D341Med (cell line): Measurements from ENCODE around the gene CDH23.
A peak's percentile ranks its signal among the peaks of the same experiment; 100 is the strongest.

ENCODE experiments used
- DNase-seq: peaks from one replicate; pipeline ENCODE4 v3.0.0; 2012; ENCODE audit warnings: low spot score

Gene CDH23

DNA sequence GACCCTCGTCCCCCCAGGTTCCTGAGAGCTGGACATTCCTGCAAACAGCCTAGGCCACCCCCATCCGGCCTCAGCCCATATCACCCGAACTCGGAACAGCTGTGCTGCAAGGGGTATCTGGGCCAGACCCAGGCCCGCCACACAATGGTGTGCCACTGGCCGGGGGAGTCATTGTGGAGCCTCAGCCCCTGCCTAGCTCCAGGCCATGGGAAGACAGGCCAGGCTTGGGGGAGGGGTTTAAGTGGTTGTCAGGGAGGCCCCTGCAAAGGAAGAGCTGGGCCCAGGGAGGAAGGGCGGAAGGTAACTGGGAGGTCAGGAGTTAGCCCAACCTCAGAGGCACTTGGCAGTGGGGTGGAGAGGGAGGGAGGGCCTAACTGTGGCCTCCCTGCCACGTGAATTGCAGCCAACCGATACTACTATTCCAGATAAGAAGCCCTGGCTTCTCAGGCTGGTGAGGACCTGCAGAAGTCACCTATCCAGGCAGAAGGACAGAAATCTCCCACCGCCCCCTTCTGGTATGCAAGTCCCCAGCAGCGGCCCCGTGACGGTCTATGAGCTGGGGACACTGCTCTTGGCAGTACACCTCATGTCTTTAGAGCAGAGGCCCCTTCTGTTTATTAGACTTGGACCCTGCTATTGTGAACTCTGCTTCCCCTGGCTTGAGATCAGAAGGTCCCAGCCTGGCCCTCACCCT is 349.8 kb downstream of the CDH23 start:
- no peak for DNase-seq

DNA sequence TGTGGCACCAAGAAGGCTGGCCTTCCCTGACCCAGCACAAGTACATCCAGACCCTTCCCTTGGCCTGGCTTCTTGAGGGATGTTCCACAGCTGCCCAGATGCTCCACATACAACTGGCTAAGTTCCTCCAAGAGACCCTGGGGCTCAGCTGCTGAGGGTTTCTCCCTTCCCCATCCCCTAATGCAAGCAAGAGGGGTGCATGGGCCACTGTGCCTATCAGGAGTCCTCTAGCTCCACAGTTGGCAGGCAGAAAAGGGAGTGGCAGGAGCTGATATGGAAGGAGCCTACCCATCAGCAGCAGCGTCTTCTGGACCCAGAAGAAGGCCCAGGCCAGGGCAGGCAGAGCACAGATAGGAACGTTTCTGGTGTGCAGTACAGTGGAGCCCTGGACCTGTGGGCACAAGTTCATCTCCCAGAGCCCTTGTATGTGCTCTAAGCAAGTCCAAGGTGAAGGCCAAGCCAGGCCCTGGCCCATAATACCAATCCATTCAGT is 350.4 kb downstream of the CDH23 start:
- no peak for DNase-seq

DNA sequence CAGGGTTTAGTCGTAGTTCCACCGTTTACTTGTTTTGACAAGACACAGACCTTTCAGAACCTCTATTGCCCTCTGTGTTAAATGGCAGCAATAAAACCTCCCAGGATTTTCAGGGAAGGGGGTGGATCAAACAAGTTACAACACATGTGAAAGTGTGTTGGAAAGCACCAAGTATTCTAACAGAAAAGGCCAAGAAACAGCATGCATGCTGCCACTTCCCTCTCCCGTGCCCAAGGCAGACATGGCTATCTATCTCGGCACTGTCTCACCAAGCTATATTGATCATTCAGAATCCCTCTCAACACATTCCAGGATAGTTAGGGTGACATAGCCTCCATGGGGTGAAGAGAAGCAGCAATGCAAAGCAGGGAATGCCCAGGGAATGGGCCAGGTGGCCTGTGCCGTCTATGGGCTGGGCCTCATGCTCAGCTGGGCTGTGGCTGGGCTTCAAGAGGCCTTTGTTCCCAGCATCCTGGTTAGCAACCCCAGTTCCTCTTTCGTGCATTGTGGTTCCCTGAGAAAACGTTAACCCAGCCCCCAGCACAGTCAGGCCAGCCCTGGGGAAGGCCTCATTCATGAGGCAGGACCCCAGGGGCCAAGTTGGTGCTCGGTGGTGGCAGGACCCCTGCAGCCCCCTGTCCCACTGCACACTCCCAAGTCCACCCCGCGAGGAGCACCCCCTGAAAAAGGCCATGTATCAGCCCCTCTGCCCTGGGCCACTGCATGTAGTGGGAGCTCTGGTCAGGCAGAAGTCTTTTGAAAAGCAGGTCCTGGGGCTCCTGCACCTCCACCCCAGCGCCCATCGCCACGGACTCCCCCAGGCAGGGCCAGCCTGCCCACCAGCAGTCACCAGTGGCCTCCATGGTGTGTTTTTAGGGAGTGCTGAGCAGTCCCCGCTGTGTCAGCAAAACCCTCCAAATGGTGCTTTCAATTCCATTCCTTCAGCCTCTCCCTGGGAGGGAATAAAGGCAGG is 351.1 kb downstream of the CDH23 start:
- DNase-seq: no peak

DNA sequence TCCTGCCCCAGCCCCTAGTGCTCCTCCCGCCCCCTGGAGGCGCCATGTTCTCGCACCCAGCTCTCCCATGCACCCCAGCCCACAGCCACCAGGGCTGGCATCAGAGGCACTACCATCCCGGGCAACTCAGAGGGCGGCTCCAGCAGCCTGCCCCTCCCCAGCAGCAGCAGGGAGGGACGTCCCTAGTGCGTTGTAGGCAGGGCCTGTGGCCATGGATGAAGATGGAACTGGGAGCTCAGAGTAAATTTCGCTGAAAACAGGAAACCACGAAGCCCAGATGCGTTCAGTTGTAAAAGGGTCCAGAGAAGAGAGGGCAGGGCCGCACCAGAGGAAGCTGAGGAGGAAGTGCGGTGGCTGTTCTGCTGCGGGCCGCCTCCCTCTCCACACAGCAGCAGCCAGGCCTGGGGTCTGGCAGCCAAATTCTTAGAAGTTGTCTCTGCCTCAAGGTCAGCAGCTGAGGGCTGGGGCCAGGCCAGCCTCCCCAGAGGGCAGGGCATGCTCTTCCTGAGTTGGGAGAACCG is 352.0 kb downstream of the CDH23 start:
- no peak for DNase-seq

DNA sequence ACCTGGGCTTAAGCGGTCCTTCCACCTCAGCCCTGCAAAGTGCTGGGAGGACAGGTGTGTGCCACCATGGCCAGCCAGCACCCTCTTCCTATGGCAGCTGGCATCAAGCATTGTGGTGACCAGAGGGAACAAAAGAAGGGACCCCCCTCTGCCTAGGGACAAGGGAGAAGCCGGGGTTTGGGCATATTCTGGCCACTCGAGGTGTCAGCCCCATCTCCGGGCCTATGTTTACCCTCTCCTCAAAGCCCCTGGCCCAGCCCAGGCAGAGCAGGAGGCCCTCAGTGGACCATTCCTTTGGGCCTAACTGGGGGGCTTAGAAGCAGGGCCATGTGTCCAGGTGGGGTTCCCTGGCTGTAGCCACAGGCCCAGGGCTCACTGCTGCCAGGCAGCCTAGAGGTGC is 352.7 kb downstream of the CDH23 start:
- no peak for DNase-seq

DNA sequence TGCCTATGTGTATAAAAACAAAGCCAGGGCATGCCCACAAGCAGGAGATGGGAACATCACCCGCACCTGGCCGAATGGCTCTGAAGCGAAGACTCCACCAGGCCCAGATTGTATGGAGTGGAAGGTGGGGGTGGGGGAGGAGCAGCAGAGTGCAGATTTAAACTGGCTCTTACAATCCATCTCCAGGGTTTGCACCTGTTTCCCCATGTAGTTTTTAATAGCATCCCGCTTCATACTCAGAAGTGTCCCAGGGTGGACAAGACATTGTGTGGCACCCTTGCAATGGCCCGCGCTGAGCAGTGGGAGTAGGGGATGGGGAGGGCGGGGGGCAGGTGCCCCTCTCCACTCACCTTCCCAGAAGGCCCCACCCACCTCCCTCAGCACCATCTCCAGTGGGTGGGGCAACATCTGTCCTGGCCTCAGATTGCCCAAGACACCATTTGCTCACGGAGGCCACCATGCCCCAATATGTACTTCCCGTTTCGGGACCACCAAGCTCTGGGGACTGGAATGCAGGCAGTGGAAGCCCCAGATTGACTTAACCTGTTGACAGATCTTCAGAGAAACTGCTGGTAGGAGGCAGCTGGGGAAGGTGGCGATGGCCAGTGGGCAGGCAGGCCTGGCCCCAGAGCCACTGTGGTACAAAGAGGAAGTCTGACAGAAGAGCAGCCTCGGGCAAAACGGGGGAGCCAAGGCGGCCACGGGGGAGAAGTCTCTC is 353.6 kb downstream of the CDH23 start:
- DNase-seq: no peak

DNA sequence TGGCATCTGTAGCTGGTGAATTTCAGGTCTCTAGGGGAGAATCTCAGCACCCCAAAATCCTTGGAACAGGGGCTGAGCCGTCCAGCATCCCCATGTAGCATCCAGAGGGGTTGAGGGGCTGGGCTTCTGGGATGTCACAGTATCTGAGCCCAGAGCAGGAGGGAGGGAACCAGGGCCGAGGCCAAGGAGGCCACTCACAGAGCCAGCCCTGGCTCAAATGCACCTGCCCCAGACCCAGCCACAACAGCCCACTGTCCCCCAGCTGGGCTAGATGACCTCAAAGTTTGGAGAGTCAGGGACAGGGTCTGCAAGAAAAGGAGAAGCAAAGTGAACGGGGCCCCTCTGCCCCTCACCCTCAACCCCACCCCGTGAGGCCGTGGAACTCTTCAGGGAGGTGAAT is 354.3 kb downstream of the CDH23 start:
- DNase-seq: no peak

DNA sequence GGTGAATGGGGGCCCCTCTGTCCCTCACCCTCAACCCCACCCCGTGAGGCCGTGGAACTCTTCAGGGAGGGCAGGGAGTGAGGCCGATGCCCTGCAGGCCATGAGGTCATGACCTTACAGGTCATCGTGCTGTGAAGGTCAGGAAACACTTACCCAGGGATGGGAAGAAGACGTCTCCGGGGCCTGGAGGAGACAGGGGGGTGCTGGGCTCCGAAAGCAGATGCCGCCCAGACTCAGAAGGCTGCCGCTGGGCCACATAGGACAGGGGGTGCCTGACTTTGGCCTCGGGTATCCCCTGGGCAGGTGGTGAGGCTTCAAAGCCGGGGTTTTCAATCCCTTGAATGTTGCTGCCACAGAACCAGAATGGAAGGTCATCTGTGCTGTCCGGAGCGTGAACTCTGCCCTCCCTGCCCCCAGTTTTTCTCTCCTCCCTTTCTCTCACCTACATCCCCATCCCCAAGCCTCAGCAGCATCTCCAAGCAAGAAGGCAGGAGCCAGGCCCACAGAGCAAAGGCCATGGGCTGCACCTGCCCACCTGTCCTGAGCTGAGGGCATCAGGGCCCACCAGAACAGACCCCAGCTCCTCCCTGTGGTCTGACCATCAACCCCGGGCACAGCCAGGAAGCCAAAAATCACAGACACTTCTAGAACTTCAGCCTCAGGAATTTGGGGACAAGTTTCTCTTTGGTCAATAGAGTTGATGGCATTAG is 354.9 kb downstream of the CDH23 start:
- DNase-seq: no peak

DNA sequence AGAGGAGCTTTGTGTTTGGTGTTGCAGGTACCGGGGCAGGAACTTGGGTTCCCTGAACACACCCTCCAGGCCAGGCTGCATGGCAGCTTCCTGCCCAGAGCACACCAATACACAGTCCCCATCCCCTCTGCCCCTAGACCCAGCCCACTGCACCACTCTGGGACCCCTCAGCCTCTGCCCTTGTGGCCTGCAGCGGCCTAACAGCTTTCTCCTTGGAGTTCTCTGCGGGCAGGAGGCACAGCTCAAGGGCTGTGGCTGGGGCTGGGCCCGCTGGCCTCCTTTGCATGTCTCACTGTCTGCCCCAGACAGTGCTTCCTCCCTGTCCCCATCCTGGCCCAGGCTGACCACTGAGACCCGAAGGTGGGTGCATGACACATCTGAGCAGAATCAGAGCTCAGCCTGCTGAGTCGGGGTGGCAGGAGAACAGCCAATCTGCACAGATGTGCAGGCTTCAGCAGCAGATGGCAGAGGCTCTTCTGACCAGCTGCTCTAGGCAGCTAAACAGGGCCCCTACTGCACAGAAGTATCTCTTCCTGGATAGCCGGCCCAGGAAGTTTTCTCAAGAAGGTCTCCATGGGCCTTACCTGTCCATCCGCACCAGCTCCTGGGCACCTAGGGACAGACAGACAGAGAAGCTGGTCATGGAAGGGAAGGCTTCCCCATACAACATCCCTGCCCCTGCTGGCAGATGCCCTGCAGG is 355.8 kb downstream of the CDH23 start:
- DNase-seq: peak; percentile 40

DNA sequence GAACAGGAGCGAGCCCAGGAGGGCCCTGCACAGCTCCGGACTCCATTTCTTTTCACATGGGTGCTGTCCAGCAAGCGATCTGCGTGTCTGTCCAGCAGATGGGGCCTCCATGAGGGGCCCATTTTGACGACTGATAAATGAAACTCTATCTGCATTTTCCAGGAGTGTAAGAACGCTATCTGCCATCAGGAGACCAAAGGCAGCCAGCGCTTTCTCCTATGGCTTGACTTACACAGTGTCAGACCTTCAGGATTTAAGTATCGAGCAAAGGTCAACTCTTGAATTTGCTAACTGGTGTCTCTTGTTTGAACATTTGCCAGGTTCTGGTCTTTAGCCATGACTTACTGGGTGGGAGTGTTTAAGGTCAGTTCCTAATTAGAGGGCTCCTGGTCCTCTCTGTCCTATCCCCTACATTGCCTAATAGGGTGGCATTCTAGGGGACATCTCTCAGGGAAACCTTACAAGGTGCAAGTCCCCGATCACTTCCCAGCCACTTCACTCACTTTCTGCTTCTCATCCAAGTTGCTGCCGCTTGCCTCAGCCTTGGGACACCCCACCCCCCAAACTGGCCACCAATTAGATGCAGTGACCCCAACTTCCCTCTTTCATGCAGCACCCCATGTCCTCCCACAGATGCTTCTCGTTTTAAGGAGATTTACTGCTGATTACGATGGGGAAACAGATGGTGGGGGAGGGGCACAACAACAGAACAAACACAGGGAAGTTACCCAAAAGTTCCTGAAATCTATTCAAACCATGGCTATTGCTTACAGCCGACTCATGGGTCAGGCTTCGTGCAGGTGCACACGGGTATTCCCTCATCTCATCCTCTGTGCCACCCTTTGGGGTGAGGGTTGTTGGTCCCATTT is 356.6 kb downstream of the CDH23 start:
- no peak for DNase-seq

DNA sequence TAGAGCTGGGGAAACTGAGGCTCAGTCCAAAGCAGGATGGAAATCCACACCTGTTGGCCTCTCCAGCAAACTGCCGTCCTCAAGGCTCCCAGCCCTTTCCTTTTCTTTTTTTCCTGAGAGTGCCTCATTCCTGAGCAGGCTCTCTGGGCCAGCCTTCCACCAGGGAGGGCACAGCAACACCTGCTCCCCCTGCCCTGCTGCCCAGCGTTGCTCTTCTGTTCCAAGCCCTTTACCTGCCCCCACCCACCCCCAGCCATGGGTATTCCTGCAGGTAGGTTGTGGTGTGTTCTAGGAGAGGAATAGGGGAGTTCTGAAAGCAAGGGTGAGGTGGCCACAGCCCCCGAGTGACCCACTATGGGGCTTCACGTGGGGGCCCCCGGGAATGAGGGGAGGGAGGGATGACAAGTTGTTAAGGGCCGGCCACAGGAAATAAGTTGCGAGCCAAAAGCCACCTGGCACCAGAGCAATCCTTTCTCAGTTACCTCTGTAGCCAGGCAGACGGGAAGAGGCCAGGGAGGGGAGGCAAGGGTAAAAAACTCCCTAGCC is 357.3 kb downstream of the CDH23 start:
- DNase-seq: no peak

DNA sequence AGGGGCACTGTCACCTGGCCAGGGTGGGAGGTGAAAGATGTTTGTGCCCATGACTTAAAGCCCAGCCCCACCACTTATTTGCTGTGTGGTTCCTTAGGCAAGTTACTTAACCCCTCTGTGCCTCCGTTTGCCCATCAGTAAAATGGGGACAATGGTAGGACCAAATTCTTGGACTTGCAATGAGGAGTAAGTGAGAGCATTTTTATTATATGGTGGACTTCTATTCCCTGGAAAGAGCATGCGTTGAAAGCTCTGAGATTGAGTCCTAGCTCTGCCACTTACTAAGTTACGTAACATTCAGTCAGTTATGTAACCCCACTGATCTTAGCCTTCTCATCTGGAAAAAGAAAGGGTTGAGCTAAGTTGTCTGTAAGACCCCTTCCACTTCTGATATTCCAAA is 357.8 kb downstream of the CDH23 start:
- DNase-seq: no peak

DNA sequence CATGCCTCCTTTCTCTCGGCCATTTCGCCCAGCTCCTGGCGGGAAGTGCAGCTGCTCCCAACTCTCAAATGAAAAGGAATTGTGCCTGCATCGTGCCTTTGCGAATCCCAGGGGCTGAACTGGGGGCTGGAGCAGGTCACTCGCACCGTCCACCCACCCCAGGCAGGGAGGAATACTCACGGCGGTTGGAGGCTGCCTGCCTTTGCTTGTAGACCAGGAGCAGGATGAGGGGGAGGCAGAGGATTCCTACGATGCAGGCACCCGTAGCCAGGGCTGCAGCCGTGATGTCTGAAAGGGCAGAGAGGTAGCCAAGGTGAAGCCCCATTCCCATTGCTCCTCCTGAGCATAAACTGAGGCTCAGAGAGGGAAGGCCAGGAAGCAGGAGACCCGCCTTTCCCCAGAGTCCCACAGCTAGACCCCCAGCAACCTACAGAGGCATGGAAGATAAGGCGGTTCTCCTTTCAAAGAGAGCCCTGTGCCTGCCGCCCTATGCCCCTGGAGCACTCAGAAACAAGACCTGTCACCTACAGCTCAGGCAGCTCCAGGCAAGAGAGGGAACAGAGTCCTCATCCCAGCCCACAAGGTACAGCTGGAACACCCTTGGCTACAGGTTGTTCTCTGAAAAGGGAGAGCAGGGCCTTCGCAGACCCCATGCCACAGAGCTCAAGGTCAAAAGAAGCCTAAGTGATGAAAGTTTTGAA is 358.6 kb downstream of the CDH23 start:
- DNase-seq: no peak

DNA sequence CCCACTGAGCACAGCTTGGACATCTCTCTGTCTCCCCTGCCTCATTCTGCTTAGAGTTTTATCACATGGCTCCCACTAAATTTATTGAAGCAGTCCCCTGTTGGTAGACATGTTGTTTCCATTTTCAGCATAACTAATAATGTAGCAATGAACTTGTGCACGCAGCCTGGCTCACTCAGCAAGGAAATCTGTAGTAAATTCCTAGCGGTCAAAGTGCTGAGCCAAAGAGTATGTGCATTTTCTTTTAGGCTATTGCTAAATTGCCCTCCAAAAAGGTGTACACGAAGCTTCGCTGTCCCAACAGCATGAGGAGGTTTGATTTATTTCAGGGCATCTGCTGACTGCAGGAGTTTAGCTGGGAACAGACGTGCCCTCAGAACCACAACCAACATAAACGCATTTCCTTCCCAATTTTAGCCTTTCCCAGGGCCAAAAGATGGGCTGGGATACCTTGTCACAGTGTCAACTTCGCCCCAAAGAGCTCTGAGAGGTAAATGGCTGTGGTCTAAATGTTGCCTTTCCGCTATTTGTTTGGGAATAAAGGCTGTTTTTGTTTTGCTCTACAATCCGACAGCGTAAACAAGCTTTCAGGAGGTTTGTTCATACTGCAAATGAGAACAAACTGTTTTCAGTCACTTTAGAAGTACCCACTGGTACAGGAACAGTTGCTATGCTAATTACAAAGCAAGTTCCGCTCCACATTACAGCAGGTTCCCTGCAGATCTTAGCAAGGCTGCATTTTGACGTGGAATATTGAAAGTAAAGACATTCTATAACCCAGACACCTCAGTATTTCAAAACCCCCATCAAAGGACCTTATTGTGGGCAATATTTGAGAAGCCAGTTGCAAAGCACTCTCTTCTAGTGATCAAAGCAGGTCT is 359.8 kb downstream of the CDH23 start:
- no peak for DNase-seq

DNA sequence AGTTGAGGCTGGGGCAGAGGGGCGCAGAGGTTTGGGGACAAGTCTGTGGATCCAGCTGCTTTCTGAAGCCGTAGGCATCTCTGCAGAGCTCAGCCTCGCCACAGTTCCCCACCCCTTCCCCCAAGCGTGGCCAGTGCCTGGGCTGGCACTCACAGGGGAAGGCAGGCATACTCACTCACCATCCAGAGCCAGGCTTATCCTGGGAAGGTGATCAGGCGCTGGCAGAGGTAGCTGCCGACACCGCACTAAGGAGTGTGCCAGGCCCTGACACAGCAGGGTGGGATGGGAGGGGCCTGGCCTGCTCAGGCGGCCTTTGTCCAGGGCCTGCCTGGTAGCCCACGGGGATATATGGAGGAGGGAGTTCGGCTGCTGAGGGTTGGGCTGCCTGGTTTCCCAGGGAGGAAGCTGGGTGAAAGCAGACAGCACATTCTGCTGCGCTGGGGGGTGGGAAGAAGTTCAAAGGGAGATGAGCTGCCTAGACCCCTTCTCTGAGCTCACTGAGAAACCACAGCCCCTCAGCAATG is 360.7 kb downstream of the CDH23 start:
- DNase-seq: no peak

DNA sequence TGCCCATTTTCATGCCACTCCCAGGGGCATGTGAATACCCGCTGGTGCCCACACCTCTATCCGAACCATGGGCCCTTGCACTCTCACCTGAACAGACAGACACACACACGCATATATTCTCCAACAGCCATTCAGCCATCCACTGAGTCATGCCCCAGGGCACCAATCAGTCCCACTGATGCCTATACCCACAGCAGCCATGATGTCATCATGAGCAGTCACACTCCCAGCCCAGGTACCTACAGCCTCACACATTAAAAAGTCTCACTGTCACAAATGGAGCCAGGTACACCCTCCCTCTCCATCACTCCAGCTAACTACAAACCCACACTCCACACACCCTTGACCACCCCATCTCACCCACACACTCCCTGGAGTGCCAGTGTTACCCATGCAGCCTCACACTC is 364.4 kb downstream of the CDH23 start:
- no peak for DNase-seq

DNA sequence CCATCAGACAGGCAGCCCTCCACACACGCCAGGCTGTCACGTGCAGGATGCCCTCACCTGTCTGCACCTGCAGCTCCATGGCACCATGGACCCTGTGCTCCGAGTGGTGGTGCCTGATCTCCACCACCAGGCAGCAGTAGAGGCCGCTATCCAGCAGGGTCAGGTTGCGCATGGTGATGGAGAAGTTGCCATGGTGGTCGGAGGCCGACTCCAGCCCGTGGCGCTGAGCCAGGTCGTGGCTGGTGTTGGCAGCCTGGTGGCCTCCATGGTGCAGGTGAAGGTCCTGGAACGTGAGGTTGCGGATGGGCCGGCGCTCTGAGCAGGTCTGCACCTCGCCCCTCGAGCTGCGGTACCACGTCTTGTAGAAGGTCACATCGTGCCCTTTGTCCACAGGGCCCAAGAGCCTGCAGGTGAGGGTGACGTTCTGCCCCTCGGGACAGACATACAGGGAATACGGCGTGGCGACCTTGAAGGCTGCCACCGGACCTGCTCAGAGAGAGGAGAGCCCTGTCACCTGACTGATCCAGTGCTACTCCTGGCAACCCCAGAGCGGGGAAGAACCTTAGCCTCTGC is 364.9 kb downstream of the CDH23 start:
- no peak for DNase-seq
